Measurements from ENCODE around the gene CCNY. TPM values are rescaled to one million over a fixed set of nuclear protein-coding genes. Genes with fewer than 3 reads are reported as not detected.
A peak's percentile ranks its signal among the peaks of the same experiment; 100 is the strongest.
"Not testable (repeated sequence)": the region's sequence is repeated elsewhere in the genome, so short reads cannot be mapped to it uniquely, and the experiment has no call there.

CCNY gene
- total RNA-seq, 3 donors from 2014 or later, result 28.7 to 41.0 (median 36.1) TPM

- Histone ChIP-seq H3K27me3 (no peaks in the 10 kb centered on the region), H3K36me3 (no peaks in the 10 kb centered on the region), H3K4me1 (peaks cover 0 to under 1% of the 10 kb centered on the region in 2 donors), H3K9me3 (no peaks in the 10 kb centered on the region), H3K4me3 (no peak overlapping the region), H3K27ac (no peak overlapping the region)
- TF ChIP-seq CTCF (IDR thresholded peaks at IDR 0.05), result no peak
- no peak for TF ChIP-seq POLR2AphosphoS5 (IDR thresholded peaks at IDR 0.05)
- no peak for TF ChIP-seq POLR2A (IDR thresholded peaks at IDR 0.05)
- intact Hi-C loops (cut with DNase I; ENCODE audit: low total_unique reads), result no loop called here
- no peak for DNase-seq (ENCODE audit: low spot score in 2 of 2)
Observed at GRCh38 chr10:35413985-35414861, 77.9 kb downstream of the CCNY start.

GRCh38 chr10:35415505-35415904 is 79.2 kb downstream of the CCNY start:
- H3K27me3 ChIP-seq, result no peaks in the 10 kb centered on the region
- H3K9me3 ChIP-seq, result no peaks in the 10 kb centered on the region
- TF ChIP-seq POLR2A (IDR thresholded peaks at IDR 0.05) (no peak), POLR2AphosphoS5 (IDR thresholded peaks at IDR 0.05) (no peak), CTCF (IDR thresholded peaks at IDR 0.05) (no peak)
- no peak overlapping the region for H3K4me3 ChIP-seq
- H3K27ac ChIP-seq, result peak overlapping the region; percentile 14 to 21
- no peaks in the 10 kb centered on the region for H3K36me3 ChIP-seq
- intact Hi-C loops (cut with DNase I; ENCODE audit: low total_unique reads), result no loop called here
- DNase-seq (ENCODE audit: low spot score in 2 of 2), result no peak
- peaks cover 0 to 3% of the 10 kb centered on the region in 2 donors for H3K4me1 ChIP-seq

GRCh38 chr10:35416619-35417312 is 80.5 kb downstream of the CCNY start:
- intact Hi-C loops (cut with DNase I; ENCODE audit: low total_unique reads), result no loop called here
- no peak for TF ChIP-seq POLR2AphosphoS5 (IDR thresholded peaks at IDR 0.05)
- no peak for TF ChIP-seq CTCF (IDR thresholded peaks at IDR 0.05)
- TF ChIP-seq POLR2A (IDR thresholded peaks at IDR 0.05), result no peak
- Histone ChIP-seq H3K36me3 (no peaks in the 10 kb centered on the region), H3K4me1 (peaks cover 0 to 8% of the 10 kb centered on the region in 2 donors), H3K27ac (no peak overlapping the region), H3K27me3 (no peaks in the 10 kb centered on the region), H3K9me3 (no peaks in the 10 kb centered on the region), H3K4me3 (no peak overlapping the region)
- DNase-seq (ENCODE audit: low spot score in 2 of 2), result no peak

- no peak overlapping the region for H3K4me3 ChIP-seq
- no peaks in the 10 kb centered on the region for H3K9me3 ChIP-seq
- intact Hi-C loops (cut with DNase I; ENCODE audit: low total_unique reads), result no loop called here
- TF ChIP-seq POLR2A (IDR thresholded peaks at IDR 0.05) (no peak), CTCF (IDR thresholded peaks at IDR 0.05) (no peak), POLR2AphosphoS5 (IDR thresholded peaks at IDR 0.05) (no peak)
- no peaks in the 10 kb centered on the region for H3K36me3 ChIP-seq
- no peak overlapping the region for H3K27ac ChIP-seq
- peaks cover 0 to 8% of the 10 kb centered on the region in 2 donors for H3K4me1 ChIP-seq
- no peak for DNase-seq (ENCODE audit: low spot score in 2 of 2)
- no peaks in the 10 kb centered on the region for H3K27me3 ChIP-seq
Observed at GRCh38 chr10:35417313-35417625, 81.0 kb downstream of the CCNY start.

- DNase-seq (ENCODE audit: low spot score in 2 of 2), result no peak
- Histone ChIP-seq H3K4me1 (peaks cover 0 to 8% of the 10 kb centered on the region in 2 donors), H3K4me3 (no peak overlapping the region), H3K9me3 (no peaks in the 10 kb centered on the region), H3K27me3 (no peaks in the 10 kb centered on the region), H3K36me3 (no peaks in the 10 kb centered on the region), H3K27ac (no peak overlapping the region)
- TF ChIP-seq CTCF (IDR thresholded peaks at IDR 0.05), result no peak
- TF ChIP-seq POLR2AphosphoS5 (IDR thresholded peaks at IDR 0.05), result no peak
- TF ChIP-seq POLR2A (IDR thresholded peaks at IDR 0.05), result no peak
- intact Hi-C loops (cut with DNase I; ENCODE audit: low total_unique reads), result no loop called here
Observed at GRCh38 chr10:35417795-35418194, 81.5 kb downstream of the CCNY start.

GRCh38 chr10:35418580-35418979 is 82.3 kb downstream of the CCNY start:
- intact Hi-C loops (cut with DNase I; ENCODE audit: low total_unique reads); H3K9me3 ChIP-seq; H3K4me1 ChIP-seq; DNase-seq (ENCODE audit: low spot score in 2 of 2); H3K36me3 ChIP-seq; H3K4me3 ChIP-seq; H3K27ac ChIP-seq; H3K27me3 ChIP-seq: not testable (repeated sequence)
